GM23248 (cell line): ENCODE results near the gene MAP2.

Experiments
- EZH2 ChIP-seq: fragments of 200-600 bp; sonication (generic); IDR thresholded peaks from 2 replicates; pipeline ENCODE4 v1.6.1; 2018; ENCODE audit warnings: antibody characterized with exemption, mild to moderate bottlenecking; ENCODE audit not compliant: insufficient read depth, poor library complexity, severe bottlenecking
- EZH2phosphoT487 ChIP-seq: fragments of 200-600 bp; sonication (generic); IDR thresholded peaks from 2 replicates; pipeline ENCODE4 v1.6.1; 2018; ENCODE audit warnings: antibody characterized with exemption, moderate library complexity, mild to moderate bottlenecking, low read depth; ENCODE audit not compliant: insufficient read depth

DNA sequence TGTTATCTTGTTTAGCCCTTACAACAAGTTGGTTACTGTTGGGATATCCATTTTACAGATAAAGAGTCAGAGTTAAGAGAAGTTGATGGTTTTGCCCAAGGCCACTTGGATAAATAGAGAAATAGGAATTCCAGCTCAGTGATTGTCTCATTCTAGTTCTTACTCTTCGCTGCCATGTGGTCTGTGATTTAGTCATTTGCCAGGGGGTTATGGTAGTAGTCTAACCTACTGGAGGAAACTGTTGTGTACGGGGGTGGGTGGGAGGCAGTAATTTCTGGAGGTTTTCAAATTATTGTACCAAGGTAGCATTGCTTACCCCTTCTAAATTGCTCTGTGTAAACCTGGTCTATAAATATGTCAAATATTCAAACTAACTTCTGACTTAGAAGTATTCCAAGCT lies 110.4 kb downstream of the MAP2 start:
- TF ChIP-seq EZH2phosphoT487 (no peak), EZH2 (no peak)
